ENCODE results near the gene WNT9B. TPM values are rescaled to one million over a fixed set of nuclear protein-coding genes. Genes with fewer than 3 reads are reported as not detected.
A peak's percentile ranks its signal among the peaks of the same experiment; 100 is the strongest.

The WNT9B gene
- total and polyA plus RNA-seq, 2 of the 13 experiments (the other 11 are each of a cell fraction or from before 2014, with no cell fraction given), result not detected

DNA sequence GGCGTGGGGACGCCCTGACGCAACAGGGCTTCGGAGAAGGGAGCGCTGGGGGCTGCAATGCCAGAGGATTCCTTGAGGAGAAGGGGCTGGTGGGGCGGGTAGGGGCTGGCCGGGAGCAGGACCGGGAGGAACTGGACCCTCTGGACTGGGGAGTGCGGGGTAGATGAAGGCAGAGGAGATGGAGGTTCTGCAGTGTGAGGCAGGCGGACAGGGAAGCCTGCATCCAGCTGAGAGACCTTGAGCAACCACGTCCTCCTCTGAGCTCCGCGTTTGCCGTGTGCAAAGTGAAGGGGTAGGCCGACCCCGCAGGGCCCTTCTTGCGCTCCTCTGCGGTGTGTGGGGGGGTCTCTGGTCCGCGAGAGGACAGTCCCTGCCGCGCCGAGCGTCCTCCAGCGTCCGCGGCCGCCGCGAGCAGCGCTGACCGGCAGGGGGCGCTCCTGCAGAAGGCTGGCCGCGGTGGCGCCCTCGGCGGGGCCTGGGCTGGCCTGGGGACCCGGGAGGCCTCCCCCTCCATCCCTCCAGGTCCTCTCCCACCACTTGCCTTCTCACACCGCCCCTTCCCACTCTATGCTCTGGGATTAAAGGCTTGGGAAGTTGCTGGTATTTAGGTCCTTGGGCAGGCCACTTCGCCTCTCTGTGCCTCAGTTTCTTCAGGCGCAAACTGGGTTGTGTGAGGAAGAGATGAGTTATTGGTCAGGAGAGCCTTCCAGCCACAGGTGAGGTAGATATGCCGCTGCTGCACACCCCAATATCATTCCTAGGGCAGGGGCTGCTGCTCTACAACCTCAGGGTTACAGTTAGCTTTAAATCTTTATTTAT is 9.6 kb upstream of the WNT9B start (continued):
- TF ChIP-seq GTF3A (CRISPR knock-in tag; conservative IDR thresholded peaks at IDR 0.05) (no peak), ZNF292 (CRISPR knock-in tag; IDR thresholded peaks at IDR 0.05; ENCODE audit: borderline replicate concordance, low read depth) (no peak), SMC3 (IDR thresholded peaks at IDR 0.05; ENCODE audit: low read length) (peak; percentile 38; the same call in 1 of the 2 replicates), RXRA (CRISPR knock-in tag; IDR thresholded peaks at IDR 0.05) (no peak; the same call in 1 of the 2 replicates), ZNF749 (CRISPR knock-in tag; IDR thresholded peaks at IDR 0.05; ENCODE audit: borderline replicate concordance) (no peak), ELF3 (CRISPR knock-in tag; IDR thresholded peaks at IDR 0.05) (no peak), ZNF607 (CRISPR knock-in tag; IDR thresholded peaks at IDR 0.05; ENCODE audit: borderline replicate concordance) (no peak), NR2F2 (IDR thresholded peaks at IDR 0.05; ENCODE audit: borderline replicate concordance, low read depth) (no peak), ZNF558 (CRISPR knock-in tag; IDR thresholded peaks at IDR 0.05; ENCODE audit: borderline replicate concordance) (no peak), ZNF253 (CRISPR knock-in tag; IDR thresholded peaks at IDR 0.05; ENCODE audit: borderline replicate concordance) (no peak; the same call in 1 of the 2 replicates), ZNF12 (CRISPR knock-in tag; IDR thresholded peaks at IDR 0.05) (no peak), ZNF446 (CRISPR knock-in tag; IDR thresholded peaks at IDR 0.05) (peak; percentile 30; the same call in 1 of the 2 replicates), RAD21 (CRISPR knock-in tag; IDR thresholded peaks at IDR 0.05) (peak; percentile 97), TOPORS (CRISPR knock-in tag; IDR thresholded peaks at IDR 0.05) (no peak), PCBP1 (IDR thresholded peaks at IDR 0.05; ENCODE audit: borderline replicate concordance, low read depth, low read length) (no peak), SALL2 (CRISPR knock-in tag; IDR thresholded peaks at IDR 0.05) (no peak), ZNF205 (CRISPR knock-in tag; IDR thresholded peaks at IDR 0.05) (0 out of 2 replicates have a peak, but pooled peaks have one; percentile 44)
- TF ChIP-seq, protein P1, sequence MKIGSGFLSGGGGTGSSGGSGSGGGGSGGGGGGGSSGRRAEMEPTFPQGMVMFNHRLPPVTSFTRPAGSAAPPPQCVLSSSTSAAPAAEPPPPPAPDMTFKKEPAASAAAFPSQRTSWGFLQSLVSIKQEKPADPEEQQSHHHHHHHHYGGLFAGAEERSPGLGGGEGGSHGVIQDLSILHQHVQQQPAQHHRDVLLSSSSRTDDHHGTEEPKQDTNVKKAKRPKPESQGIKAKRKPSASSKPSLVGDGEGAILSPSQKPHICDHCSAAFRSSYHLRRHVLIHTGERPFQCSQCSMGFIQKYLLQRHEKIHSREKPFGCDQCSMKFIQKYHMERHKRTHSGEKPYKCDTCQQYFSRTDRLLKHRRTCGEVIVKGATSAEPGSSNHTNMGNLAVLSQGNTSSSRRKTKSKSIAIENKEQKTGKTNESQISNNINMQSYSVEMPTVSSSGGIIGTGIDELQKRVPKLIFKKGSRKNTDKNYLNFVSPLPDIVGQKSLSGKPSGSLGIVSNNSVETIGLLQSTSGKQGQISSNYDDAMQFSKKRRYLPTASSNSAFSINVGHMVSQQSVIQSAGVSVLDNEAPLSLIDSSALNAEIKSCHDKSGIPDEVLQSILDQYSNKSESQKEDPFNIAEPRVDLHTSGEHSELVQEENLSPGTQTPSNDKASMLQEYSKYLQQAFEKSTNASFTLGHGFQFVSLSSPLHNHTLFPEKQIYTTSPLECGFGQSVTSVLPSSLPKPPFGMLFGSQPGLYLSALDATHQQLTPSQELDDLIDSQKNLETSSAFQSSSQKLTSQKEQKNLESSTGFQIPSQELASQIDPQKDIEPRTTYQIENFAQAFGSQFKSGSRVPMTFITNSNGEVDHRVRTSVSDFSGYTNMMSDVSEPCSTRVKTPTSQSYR (CRISPR knock-in tag; IDR thresholded peaks at IDR 0.05; ENCODE audit: borderline replicate concordance), result no peak
- TF ChIP-seq, protein P2, sequence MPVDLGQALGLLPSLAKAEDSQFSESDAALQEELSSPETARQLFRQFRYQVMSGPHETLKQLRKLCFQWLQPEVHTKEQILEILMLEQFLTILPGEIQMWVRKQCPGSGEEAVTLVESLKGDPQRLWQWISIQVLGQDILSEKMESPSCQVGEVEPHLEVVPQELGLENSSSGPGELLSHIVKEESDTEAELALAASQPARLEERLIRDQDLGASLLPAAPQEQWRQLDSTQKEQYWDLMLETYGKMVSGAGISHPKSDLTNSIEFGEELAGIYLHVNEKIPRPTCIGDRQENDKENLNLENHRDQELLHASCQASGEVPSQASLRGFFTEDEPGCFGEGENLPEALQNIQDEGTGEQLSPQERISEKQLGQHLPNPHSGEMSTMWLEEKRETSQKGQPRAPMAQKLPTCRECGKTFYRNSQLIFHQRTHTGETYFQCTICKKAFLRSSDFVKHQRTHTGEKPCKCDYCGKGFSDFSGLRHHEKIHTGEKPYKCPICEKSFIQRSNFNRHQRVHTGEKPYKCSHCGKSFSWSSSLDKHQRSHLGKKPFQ (CRISPR knock-in tag; IDR thresholded peaks at IDR 0.05; ENCODE audit: insufficient replicate concordance), result no peak
- TF ChIP-seq, protein P3, sequence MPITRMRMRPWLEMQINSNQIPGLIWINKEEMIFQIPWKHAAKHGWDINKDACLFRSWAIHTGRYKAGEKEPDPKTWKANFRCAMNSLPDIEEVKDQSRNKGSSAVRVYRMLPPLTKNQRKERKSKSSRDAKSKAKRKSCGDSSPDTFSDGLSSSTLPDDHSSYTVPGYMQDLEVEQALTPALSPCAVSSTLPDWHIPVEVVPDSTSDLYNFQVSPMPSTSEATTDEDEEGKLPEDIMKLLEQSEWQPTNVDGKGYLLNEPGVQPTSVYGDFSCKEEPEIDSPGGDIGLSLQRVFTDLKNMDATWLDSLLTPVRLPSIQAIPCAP (CRISPR knock-in tag; IDR thresholded peaks at IDR 0.05; ENCODE audit: low read depth), result no peak
- TF ChIP-seq, protein P4, sequence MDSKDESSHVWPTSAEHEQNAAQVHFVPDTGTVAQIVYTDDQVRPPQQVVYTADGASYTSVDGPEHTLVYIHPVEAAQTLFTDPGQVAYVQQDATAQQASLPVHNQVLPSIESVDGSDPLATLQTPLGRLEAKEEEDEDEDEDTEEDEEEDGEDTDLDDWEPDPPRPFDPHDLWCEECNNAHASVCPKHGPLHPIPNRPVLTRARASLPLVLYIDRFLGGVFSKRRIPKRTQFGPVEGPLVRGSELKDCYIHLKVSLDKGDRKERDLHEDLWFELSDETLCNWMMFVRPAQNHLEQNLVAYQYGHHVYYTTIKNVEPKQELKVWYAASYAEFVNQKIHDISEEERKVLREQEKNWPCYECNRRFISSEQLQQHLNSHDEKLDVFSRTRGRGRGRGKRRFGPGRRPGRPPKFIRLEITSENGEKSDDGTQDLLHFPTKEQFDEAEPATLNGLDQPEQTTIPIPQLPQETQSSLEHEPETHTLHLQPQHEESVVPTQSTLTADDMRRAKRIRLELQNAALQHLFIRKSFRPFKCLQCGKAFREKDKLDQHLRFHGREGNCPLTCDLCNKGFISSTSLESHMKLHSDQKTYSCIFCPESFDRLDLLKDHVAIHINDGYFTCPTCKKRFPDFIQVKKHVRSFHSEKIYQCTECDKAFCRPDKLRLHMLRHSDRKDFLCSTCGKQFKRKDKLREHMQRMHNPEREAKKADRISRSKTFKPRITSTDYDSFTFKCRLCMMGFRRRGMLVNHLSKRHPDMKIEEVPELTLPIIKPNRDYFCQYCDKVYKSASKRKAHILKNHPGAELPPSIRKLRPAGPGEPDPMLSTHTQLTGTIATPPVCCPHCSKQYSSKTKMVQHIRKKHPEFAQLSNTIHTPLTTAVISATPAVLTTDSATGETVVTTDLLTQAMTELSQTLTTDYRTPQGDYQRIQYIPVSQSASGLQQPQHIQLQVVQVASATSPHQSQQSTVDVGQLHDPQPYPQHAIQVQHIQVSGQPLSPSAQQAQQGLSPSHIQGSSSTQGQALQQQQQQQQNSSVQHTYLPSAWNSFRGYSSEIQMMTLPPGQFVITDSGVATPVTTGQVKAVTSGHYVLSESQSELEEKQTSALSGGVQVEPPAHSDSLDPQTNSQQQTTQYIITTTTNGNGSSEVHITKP (CRISPR knock-in tag; IDR thresholded peaks at IDR 0.05; ENCODE audit: low read depth), result no peak
